Measurements from ENCODE around the gene FSCN2.
"Not testable (repeated sequence)": the region's sequence is repeated elsewhere in the genome, so short reads cannot be mapped to it uniquely, and the experiment has no call there.

Gene FSCN2

GRCh38 chr17:81528384-81528650, 140 bp downstream of the FSCN2 start:
- TF ChIP-seq, protein P1, sequence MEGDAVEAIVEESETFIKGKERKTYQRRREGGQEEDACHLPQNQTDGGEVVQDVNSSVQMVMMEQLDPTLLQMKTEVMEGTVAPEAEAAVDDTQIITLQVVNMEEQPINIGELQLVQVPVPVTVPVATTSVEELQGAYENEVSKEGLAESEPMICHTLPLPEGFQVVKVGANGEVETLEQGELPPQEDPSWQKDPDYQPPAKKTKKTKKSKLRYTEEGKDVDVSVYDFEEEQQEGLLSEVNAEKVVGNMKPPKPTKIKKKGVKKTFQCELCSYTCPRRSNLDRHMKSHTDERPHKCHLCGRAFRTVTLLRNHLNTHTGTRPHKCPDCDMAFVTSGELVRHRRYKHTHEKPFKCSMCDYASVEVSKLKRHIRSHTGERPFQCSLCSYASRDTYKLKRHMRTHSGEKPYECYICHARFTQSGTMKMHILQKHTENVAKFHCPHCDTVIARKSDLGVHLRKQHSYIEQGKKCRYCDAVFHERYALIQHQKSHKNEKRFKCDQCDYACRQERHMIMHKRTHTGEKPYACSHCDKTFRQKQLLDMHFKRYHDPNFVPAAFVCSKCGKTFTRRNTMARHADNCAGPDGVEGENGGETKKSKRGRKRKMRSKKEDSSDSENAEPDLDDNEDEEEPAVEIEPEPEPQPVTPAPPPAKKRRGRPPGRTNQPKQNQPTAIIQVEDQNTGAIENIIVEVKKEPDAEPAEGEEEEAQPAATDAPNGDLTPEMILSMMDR (conservative IDR thresholded peaks at IDR 0.05): no peak
- peak overlapping the region; percentile 47; the same call in 1 of the 2 replicates for H3K27ac ChIP-seq

DNA sequence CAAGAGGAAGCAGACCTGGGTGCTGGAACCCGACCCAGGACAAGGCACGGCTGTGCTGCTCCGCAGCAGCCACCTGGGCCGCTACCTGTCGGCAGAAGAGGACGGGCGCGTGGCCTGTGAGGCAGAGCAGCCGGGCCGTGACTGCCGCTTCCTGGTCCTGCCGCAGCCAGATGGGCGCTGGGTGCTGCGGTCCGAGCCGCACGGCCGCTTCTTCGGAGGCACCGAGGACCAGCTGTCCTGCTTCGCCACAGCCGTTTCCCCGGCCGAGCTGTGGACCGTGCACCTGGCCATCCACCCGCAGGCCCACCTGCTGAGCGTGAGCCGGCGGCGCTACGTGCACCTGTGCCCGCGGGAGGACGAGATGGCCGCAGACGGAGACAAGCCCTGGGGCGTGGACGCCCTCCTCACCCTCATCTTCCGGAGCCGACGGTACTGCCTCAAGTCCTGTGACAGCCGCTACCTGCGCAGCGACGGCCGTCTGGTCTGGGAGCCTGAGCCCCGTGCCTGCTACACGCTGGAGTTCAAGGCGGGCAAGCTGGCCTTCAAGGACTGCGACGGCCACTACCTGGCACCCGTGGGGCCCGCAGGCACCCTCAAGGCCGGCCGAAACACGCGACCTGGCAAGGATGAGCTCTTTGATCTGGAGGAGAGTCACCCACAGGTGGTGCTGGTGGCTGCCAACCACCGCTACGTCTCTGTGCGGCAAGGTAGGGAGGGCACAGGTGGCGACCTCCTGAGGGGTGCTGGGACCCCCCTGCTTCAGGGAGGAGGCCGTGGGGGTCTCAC, 667 bp downstream of the FSCN2 start:
- TF ChIP-seq, protein P1 (conservative IDR thresholded peaks at IDR 0.05): no peak

DNA sequence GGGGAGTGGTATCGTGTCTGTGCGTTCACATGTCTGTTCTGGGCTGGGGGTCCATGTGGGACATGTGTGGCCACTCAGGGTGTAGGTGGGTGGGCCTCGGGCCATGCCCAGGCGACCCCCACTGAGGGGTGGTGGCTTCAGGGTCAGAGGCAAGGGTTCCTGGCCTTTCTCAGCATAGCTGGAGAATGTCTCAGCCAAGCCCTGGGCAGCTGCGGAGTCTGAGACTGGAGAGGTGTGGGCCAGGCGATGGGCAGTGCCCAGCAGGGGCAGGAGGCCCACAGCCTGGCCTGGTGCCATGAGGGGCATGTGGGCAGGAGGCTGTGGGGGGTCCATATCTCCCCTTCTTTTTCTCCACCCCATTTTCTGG, 1.2 kb downstream of the FSCN2 start:
- no peak overlapping the region; the same call in 1 of the 2 replicates for H3K27ac ChIP-seq
- TF ChIP-seq, protein P1 (conservative IDR thresholded peaks at IDR 0.05): no peak

More for the DNA sequence above, 667 bp downstream of the FSCN2 start:
- peak overlapping the region; percentile 47; the same call in 1 of the 2 replicates for H3K27ac ChIP-seq

DNA sequence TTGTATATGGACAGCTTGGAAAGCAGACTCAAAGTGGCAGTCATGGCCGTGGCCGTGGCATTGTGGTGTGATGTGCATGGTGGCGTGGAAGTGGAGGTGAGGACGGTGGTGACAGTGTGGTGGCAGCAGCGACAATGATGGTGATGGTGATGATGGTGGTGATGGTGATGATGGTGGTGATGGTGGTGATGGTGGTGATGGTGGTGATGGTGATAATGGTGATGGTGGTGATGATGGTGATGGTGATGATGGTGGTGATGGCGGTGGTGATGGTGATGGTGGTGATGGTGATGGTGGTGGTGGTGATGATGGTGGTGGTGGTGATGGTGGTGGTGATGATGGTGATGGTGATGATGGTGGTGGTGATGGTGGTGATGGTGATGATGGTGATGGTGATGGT, 2.8 kb downstream of the FSCN2 start:
- H3K27ac ChIP-seq: not testable (repeated sequence)

DNA sequence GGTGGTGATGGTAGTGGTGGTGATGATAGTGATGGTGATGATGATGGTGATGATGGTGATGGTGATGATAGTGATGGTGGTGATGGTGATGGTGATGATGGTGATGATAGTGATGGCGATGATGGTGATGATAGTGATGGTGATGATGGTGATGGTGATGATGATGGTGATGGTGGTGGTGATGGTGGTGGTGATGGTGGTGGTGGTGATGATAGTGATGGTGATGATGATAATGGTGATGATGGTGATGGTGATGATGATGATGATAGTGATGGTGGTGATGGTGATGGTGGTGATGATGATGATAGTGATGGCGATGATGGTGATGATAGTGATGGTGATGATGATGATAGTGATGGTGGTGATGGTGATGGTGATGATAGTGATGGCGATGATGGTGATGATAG, 3.8 kb downstream of the FSCN2 start:
- H3K27ac ChIP-seq: not testable (repeated sequence)

GRCh38 chr17:81532490-81533287, 4.5 kb downstream of the FSCN2 start:
- no peak overlapping the region for H3K27ac ChIP-seq
- TF ChIP-seq, protein P1 (conservative IDR thresholded peaks at IDR 0.05): no peak

- no peak overlapping the region for H3K27ac ChIP-seq
- TF ChIP-seq, protein P1 (conservative IDR thresholded peaks at IDR 0.05): no peak
Observed at GRCh38 chr17:81533339-81534141, 5.4 kb downstream of the FSCN2 start.
